ENCODE data around the gene LPIN2. TPM values are rescaled to one million over a fixed set of nuclear protein-coding genes. Genes with fewer than 3 reads are reported as not detected.

Gene LPIN2
- total and polyA plus RNA-seq, 3 experiments from 2014 or later: 68.6 to 83.2 (median 82.9) TPM

DNA sequence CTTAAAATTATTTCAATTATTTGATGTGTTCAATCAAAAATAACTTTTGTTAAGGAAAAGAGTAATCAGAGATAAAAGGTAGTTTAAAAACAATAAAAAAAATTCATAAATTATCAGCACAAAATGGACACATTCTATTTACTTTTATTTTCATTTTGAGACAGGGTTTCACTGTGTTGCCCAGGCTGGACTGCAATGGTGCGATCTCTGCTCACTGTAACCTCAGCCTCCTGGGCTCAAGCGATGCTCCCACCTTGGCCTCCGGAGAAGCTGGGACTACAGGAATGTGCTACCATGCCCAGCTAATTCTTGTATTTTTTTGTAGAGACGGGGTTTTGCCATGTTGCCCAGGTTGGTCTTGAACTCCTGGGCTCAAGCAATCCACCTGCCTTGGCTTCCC lies 47.1 kb downstream of the LPIN2 start:
- Histone ChIP-seq H3K36me3 (ENCODE audit: insufficient read depth, low read length) (no peaks in the 10 kb centered on the region), H3K9me3 (ENCODE audit: low read length) (no peaks in the 10 kb centered on the region), H3K27me3 (ENCODE audit: insufficient read depth, low read length, poor library complexity, severe bottlenecking) (no peaks in the 10 kb centered on the region), H3K27ac (ENCODE audit: low read depth, low read length) (no peak overlapping the region), H3K4me1 (ENCODE audit: insufficient read depth, low read length) (peaks cover 99% of the 10 kb centered on the region), H3K4me3 (ENCODE audit: low read length) (no peak overlapping the region)
- ChIA-PET CTCF (interaction anchor here (1.1 to 7.3 kb wide), 6 partner anchors 13 to 96 kb away, joined by 3 to 55 read pairs (median 4); no protein-coding TSS in a partner anchor), POLR2A (interaction anchor here (1.2 to 1.6 kb wide), 4 partner anchors 11 to 32 kb away, joined by 3 to 5 read pairs (median 4); no protein-coding TSS in a partner anchor)
- Mint-ChIP-seq H3K9me3 (no peaks in the 10 kb centered on the region), H3K27ac (peak overlapping the region; percentile 83 to 99 (median 98)), H3K27me3 (no peaks in the 10 kb centered on the region), H3K4me3 (peak overlapping the region; percentile 60 to 91 (median 75)), H3K36me3 (peaks cover 2 to 14% (median 4%) of the 10 kb centered on the region in 3 donors), H3K4me1 (peaks cover 89 to 98% (median 95%) of the 10 kb centered on the region in 3 donors)
- no peak for DNase-seq

DNA sequence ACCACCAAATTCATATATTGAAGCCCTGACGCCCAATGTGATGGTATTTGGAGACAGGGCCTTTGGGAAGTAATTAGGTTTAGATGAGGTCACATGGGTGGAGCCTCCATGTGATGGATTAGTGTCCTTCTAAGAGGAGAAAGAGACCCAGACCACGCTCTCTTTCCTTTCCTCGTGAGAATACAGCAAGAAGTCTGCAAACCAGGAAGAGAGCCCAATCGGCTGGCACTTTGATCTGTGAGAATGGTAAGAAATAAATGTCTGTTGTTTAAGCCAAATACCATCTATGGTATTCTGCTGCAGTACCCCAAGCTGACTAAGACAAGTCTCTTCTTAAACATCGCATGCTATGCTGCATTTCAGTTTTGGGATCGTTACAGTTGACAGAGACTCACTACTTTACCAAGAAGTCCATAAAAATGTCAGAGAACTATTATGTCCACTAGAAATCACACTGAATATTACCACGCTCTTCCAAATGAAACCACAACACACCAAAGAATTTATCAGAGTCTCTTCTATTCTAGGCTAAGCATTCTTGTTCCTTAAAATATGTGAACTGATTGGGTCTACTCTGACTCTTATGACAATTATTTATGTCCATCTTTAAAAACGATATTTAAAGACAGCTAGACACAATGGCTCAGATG lies 48.5 kb downstream of the LPIN2 start:
- Histone ChIP-seq H3K27ac (ENCODE audit: low read depth, low read length) (no peak overlapping the region), H3K27me3 (ENCODE audit: insufficient read depth, low read length, poor library complexity, severe bottlenecking) (no peaks in the 10 kb centered on the region), H3K9me3 (ENCODE audit: low read length) (no peaks in the 10 kb centered on the region), H3K36me3 (ENCODE audit: insufficient read depth, low read length) (no peaks in the 10 kb centered on the region), H3K4me1 (ENCODE audit: insufficient read depth, low read length) (peaks cover 95% of the 10 kb centered on the region), H3K4me3 (ENCODE audit: low read length) (peak overlapping the region; percentile 3)
- peak in 1 of 5 donors; percentile 36 for DNase-seq
- Mint-ChIP-seq H3K4me3 (peak overlapping the region; percentile 55 to 76 (median 66)), H3K4me1 (peaks cover 87 to 98% (median 92%) of the 10 kb centered on the region in 3 donors), H3K36me3 (peaks cover 2 to 15% (median 4%) of the 10 kb centered on the region in 3 donors), H3K27me3 (no peaks in the 10 kb centered on the region), H3K27ac (peak overlapping the region; percentile 87 to 99 (median 96)), H3K9me3 (no peaks in the 10 kb centered on the region)
- ChIA-PET CTCF (interaction anchor here (0.7 to 7.3 kb wide), 6 partner anchors 14 to 282 kb away, joined by 3 to 55 read pairs (median 4); no protein-coding TSS in a partner anchor), POLR2A (interaction anchor here (0.7 to 1.5 kb wide), 7 partner anchors 8 to 16 kb away, joined by 3 to 5 read pairs (median 4); no protein-coding TSS in a partner anchor)

Other genes with a start within 250 kb of the LPIN2 start
- 10 to 100 TPM; 22.7 to 27.8 TPM for gene EMILIN2, start 166.1 kb downstream of the LPIN2 start, total RNA-seq
- gene EMILIN2, start 166.1 kb downstream of the LPIN2 start, polyA plus RNA-seq: 4.5 TPM
- gene MYOM1, start 206.8 kb upstream of the LPIN2 start, total RNA-seq: 1 to 10 TPM in 1 of 2 experiments, under 1 TPM in 1; 0.84 to 1.2 TPM
- gene MYOM1, start 206.8 kb upstream of the LPIN2 start, polyA plus RNA-seq: 0.92 TPM
- 100 to 1,000 TPM; 338 to 348 TPM for gene MYL12A, start 234.7 kb upstream of the LPIN2 start, total RNA-seq
- gene MYL12A, start 234.7 kb upstream of the LPIN2 start, polyA plus RNA-seq: 3,038 TPM
- 100 to 1,000 TPM; 251 to 252 TPM for gene MYL12B, start 249.0 kb upstream of the LPIN2 start, total RNA-seq
- gene MYL12B, start 249.0 kb upstream of the LPIN2 start, polyA plus RNA-seq: 1,057 TPM

Data from CD8-positive, alpha-beta memory T cell (primary cell).